GM12872 (cell line): ENCODE measurements around the gene KANTR.

ENCODE experiments used
- TF ChIP-seq, protein P1 (sequence below): IDR thresholded peaks from 3 replicates; pipeline ENCODE4 v1.5.1; 2011; ENCODE audit warnings: low read depth, mild to moderate bottlenecking, low read length, moderate library complexity; ENCODE audit not compliant: insufficient read depth

The KANTR gene

DNA sequence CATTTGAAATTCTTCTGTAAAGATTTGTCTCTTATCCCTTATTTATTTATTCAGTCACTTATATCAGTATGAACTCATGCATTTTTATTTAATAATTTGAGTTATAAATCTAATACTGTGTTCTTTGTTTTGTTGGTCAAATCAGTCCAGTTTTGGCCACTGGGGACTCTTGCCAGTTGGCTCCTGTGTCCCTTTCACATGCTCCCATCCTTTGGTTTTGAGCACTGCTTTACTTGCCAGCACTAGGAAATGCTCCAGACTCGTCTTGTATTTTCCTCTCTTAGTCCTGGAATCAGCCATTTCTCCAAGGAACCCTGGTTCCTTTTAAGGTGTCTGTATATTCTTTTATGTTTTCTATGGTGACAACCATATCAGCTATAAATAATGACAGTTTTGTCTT is 28.1 kb downstream of the KANTR start:
- TF ChIP-seq, protein P1, sequence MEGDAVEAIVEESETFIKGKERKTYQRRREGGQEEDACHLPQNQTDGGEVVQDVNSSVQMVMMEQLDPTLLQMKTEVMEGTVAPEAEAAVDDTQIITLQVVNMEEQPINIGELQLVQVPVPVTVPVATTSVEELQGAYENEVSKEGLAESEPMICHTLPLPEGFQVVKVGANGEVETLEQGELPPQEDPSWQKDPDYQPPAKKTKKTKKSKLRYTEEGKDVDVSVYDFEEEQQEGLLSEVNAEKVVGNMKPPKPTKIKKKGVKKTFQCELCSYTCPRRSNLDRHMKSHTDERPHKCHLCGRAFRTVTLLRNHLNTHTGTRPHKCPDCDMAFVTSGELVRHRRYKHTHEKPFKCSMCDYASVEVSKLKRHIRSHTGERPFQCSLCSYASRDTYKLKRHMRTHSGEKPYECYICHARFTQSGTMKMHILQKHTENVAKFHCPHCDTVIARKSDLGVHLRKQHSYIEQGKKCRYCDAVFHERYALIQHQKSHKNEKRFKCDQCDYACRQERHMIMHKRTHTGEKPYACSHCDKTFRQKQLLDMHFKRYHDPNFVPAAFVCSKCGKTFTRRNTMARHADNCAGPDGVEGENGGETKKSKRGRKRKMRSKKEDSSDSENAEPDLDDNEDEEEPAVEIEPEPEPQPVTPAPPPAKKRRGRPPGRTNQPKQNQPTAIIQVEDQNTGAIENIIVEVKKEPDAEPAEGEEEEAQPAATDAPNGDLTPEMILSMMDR, result no peak

GRCh38 chrX:53125506-53125905 is 31.6 kb downstream of the KANTR start:
- TF ChIP-seq, protein P1, result no peak

DNA sequence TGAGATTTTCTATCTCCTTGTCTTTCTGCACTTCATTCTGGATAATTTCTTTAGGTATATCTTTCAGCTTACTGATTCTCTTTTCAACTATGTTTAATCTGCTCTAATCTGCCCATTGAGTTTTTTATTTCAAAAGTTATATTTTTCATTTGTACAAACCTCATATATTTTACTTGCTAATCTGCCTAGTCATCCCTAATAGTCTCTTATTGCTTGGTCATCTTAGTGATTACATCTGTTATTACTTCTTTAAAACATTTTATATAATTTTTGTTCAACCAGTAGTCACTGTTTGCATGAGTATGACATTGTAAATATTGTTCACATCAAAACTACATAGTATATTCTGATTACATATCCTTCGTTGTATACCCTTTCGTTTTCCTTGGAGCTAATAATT is 32.4 kb downstream of the KANTR start:
- TF ChIP-seq, protein P1, result no peak

GRCh38 chrX:53128097-53128749 is 34.3 kb downstream of the KANTR start:
- TF ChIP-seq, protein P1, result no peak

DNA sequence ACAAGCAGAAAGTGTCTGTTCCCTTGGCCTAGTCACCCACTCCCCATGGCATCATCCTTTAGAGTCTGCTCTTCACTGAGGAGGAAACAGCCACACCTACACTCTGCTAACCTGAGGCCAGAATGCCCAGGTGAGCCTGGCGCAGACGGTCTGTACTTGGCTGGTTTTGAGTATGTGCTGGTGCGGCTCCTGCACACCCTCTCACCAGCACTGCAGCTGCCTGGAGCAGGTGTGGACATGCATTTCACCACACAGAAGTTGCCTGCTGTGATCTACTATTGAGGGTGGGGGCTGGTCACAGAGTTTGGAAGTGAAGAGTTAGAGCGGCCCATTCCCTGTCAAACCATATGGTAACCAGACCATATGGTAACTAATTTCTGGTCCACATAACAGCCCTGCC is 39.5 kb downstream of the KANTR start:
- TF ChIP-seq, protein P1, result no peak

GRCh38 chrX:53135581-53135980 is 41.6 kb downstream of the KANTR start:
- TF ChIP-seq, protein P1, result no peak

DNA sequence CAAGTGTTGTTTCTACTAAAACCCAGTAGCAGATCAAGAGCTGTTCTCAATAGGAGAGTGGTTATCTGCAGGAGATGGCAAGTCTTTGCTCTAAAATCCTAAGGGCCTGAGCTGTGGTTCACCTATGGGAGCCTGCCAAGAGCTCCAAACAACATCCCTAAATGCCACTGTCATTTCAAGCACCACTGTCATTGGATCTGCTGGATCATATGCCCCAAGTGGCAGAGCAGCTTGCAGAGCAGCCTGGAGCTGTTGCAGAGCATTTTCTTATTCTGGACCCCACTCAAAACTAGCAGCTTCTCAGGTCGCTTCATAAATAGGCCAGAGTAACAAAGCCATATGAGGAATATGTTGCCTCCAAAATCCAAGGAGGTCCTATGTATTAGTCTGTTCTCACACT is 59.6 kb downstream of the KANTR start:
- TF ChIP-seq, protein P1, result no peak
